HG02623 (cell line): ENCODE results near the gene WDR75.
"Not testable (repeated sequence)": the region's sequence is repeated elsewhere in the genome, so short reads cannot be mapped to it uniquely, and the experiment has no call there.

Source experiments
- ATAC-seq: cut with Tn5 transposase; IDR thresholded peaks from one replicate; pipeline ENCODE4 v1.9.1; 2021; ENCODE audit warnings: moderate library complexity; ENCODE audit not compliant: unreplicated experiment

The WDR75 gene

DNA sequence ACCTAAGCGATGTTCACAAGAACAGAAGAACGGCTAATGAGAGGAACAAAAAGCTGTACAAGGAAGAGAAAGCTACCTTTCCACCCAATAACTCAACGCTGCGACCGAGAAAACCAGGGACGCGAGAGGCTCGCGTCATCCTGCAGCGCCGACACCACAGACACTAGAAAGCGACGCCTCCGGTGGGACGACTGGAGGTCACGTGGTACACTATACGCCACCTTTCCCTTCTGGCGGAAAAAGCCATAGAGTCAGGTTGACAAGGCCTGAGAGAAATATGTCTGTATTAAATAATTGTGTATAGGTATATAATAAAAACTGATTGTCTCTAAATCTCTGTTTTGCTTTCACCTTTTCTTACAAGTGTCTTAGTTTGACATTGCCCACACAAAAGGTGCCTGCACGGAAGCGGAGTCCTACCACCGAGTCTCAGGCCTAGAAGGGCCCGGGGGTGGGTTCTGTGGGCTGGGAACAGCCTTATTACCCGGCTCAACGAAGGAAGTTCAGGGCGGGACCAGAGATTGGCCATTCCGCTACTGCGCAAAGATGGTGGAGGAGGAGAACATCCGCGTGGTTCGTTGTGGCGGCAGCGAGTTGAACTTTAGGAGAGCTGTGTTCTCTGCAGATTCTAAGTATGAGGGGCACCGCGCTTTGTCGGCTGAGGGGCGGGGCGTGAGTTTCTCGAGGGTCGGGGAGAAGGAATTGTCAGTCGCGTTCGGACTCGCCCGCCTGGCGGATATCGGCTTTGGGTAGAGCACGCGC is at the start of gene WDR75:
Gene WDR75, plus strand, starts transcription at position 528 of the 762 bp plus-strand sequence. Its CDS starts 19 bp downstream, at position 547.
- ATAC-seq, result peak; percentile 85

- ATAC-seq, result no peak
Observed at GRCh38 chr2:189393440-189394111, 47.7 kb upstream of the WDR75 start.

DNA sequence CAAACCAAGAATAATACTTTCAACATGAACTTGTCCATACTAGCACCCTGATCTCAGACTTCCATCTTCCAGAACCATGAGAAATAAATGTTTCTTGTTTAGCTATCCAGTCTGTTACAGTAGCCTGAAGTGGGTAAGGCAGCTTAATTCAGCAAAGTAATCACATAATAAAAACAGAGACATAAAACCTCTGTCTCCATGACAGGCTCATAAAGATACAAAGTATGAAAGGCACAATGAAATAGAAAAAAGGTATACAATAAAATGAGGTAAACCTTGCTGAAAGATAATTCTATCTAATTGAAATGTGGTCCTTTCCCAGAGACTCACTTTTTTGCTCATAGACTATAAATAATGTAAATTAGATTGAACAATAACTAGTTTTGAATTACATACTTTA is 46.7 kb upstream of the WDR75 start:
- ATAC-seq, result no peak

DNA sequence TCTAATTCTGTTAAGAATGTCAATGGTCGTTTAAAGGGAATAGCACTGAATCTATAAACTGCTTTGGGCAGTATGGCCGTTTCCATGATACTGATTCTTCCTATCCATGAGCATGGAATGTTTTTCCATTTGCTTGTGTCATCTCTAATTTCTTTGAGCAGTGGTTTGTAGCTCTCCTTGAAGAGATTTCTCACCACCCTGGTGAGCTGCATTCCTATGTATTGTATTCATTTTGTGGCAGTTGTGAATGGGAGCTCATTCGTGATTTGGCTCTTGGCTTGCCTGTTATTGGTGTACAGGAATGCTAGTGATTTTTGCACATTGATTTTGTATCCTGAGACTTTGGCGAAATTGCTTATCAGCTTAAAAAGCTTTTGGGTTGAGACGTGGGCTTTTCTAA is 38.3 kb upstream of the WDR75 start:
- no peak for ATAC-seq

DNA sequence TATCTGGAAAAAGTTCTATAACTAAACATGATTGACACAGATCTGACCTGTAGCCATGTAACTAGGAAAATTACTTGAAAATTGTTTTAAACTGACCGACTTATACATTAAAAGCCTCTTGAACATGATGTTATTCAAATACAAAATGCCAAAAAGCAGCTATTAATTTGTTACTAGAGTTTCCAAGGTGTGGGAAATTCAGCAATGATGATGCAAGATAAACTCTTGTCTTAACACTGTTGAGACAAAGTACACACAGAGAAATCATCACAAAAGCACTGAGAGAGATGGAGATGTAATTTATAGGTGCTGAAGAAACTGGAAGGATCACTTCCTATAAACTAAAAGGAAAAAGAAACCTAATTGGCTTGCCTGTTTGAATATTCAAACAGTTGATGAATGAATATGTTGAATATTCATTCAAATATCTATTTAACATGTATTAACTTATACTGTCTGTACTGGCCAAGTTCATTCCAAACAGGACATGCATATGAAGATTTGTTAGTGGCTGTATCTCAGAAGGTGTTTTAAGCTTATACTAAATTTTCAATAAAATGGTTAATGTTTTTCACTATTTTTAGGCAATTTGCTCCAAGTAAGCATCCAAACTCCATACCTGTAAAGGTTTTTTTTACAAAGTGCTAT is 34.6 kb upstream of the WDR75 start:
- ATAC-seq, result no peak

GRCh38 chr2:189407281-189408209 is 33.7 kb upstream of the WDR75 start:
- no peak for ATAC-seq

DNA sequence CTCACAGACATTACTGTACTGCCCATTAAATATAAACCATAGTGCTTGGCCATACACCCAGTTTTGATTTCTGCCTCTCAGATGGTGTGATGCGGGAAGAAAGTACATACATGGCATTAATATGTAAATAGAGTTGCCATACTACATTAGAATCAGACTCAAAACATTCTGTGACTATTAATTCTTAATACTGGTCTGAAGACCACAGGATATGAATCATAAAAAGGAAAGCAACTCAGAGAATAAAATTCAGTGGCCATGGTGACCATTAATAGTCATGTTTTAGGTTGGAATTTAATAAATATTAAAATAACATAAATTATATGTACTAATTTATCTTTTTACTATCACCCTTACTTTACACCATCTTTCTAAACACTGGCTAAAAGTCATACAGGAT is 33.0 kb upstream of the WDR75 start:
- no peak for ATAC-seq

- no peak for ATAC-seq
Observed at GRCh38 chr2:189409131-189409530, 32.1 kb upstream of the WDR75 start.

DNA sequence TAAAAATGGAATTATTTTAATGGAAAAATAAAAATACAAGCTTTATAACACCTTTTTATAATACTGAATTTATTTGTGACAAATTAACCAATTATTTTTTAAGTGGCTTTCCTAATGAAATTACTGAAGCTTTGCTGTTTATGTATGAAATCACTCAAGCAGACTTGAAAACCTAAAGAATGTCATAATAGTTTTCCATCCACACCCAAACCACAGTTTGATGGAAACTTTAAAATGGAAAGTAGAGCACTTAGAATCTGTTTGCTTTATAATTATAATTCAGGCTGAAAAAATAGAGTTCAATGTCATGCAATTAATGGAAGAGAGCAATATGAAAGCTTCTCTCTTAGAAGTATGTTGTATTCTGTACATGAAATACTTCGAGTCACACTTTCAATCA is 31.6 kb upstream of the WDR75 start:
- ATAC-seq, result no peak

GRCh38 chr2:189411860-189412259 is 29.4 kb upstream of the WDR75 start:
- no peak for ATAC-seq

GRCh38 chr2:189412330-189412953 is 28.8 kb upstream of the WDR75 start:
- ATAC-seq, result peak; percentile 81

- ATAC-seq, result no peak
Observed at GRCh38 chr2:189413249-189413648, 28.0 kb upstream of the WDR75 start.

GRCh38 chr2:189421644-189422043 is 19.6 kb upstream of the WDR75 start:
- ATAC-seq, result no peak

DNA sequence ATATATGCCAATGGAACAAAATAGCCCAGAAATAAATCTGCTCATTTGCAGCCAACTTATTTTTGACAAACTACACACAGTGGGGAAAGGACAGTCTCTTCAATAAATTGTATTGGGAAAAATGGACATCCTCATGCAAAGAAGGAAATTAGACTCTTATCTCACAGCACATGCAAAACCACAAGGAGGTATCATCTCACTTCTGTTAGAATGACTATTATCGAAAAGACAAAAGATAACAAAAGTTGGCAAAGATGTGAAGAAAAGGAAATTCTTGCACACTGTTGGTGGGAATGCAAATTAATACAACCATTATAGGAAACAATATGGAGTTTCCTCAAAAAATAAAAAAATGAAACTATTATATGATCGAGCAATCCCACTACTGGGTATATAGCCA is 16.3 kb upstream of the WDR75 start:
- ATAC-seq, result no peak

DNA sequence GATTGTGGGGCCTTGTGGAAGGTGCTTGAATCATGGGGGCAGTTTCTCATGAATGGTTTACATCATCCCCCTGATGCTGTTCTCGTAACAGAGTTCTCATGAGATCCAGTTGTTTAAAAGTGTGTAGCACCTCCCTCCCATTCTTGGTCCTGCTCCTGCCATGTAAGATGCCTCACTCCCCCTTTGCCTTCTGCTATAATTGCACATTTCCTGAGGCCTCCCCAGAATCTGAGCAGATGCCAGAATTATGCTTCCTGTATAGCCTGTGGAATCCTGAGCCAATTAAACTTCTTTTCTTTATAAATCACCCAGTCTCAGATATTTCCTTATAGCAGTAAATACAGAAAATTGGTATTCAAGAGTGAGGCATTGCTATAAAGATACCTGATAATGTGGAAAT is 15.6 kb upstream of the WDR75 start:
- ATAC-seq, result no peak

- no peak for ATAC-seq
Observed at GRCh38 chr2:189426886-189427285, 14.4 kb upstream of the WDR75 start.

DNA sequence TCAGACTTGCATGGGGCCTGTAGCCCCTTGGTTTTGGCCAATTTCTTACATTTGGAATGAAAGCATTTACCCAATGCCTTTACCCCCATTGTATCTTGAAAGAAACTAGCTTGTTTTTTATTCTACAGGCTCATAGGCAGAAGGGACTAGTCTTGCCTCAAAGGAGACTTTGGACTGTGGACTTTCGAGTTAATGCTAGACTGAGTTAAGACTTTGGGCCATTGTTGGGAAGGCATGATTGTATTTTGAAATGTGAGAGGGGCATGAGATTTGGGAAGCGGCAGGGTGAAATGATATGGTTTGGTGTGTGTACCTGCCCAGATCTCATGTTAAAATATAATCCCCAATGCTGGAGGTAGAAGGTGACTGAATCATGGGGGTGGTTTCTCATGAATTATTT is 13.4 kb upstream of the WDR75 start:
- no peak for ATAC-seq

DNA sequence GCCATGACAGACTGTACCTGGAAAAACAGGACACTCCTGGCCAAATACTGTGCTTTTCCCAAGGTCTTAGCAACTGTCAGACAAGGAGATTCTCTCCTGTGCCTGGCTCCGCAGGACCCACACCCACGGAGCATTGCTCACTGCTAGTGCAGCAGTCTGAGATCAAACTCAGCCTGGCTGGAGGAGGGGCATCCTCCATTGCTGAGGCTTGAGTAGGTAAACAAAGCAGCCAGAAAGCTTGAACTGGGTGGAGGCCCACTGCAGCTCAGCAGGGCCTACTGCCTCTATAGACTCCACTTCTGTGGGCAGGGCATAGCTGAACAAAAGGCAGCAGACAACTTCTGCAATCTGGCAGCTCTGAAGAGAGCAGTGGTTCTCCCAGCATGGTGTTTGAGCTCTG is 10.8 kb upstream of the WDR75 start:
- not testable (repeated sequence) for ATAC-seq

- not testable (repeated sequence) for ATAC-seq
Observed at GRCh38 chr2:189435803-189436202, 5.5 kb upstream of the WDR75 start.

DNA sequence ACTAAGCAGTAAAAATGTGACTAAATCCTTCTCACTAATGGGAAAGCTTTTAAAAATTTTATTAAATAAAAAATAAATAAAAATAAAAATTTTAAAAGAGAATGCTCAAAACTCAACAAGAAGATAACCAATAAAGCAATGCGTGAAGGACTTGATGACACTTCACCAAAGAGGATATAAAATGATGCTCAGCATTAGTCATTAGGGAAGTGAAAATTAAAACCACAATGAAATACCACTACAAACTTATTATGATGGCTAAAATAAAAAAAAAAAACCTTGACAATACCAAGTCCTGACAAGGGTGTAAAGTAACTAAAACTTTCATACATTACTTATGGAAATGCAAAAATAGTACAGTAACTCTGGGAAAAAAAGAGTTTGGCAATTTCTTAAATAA is 3.3 kb upstream of the WDR75 start:
- ATAC-seq, result no peak

GRCh38 chr2:189439342-189439741 is 1.9 kb upstream of the WDR75 start:
- no peak for ATAC-seq
